ENCODE results near the gene SUGCT.

Gene SUGCT

GRCh38 chr7:40544221-40544723 lies 409.5 kb downstream of the SUGCT start:
- TF ChIP-seq CTCF (IDR thresholded peaks at IDR 0.05): no peak

- TF ChIP-seq CTCF (IDR thresholded peaks at IDR 0.05): no peak
Measured at GRCh38 chr7:40544871-40545303, 410.1 kb downstream of the SUGCT start.

DNA sequence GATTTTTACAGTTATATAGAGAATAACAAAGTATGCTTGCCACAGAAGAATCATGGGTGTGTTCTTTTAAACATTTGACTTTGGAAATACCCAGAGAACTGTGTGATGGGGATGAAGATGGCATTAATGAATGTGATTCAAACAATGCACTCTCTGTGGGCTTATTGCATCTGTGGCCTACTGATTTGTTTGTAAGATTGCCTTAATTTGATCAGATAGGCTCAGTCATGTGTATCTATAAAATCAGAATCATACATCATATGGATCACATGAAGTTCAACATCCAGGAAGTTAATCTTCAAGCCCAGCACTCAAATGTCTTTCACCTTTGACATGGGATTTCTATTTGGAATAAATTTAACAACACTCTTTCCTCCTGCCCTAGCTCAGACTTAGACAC lies 410.9 kb downstream of the SUGCT start:
- no peak for TF ChIP-seq CTCF (IDR thresholded peaks at IDR 0.05)

DNA sequence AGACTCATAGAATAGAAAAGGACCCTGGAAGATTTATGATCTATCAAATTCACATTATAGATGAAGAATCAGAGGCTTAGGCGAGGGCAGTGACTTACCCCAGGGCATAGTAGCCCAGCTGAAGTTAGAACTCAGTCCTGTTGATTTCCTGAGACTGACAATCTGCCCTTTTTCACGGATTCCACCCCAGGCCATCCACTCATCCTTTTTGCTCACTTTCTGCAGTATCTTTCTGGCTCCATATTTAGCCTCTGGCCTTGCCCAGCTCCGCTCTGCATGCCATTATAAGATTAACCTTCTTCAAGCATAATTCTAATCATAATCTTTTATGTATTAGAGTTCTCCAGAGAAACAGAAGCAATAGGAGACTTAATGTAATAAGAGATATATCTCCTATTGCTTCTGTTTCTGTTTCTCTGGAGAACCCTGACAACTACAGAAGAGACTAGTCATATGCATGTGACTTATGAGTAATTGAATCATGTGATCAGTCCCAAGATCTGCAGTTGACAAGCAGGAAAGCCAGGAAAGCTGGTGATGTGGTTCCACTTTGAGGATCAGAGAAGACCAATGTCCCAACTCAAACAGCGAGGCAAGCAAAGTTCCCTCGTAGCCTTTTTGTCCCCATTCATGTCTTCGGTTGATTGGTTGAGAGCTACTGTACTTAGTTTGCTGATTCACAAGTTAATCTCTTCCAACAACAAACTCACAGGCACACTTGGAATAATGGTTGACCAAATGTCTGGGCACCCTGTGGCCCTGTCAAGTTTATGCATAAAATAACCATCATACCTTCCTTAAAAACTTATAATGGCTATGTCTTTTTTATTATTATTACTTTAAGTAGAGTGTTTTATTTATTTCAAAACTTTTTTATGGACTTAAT lies 412.1 kb downstream of the SUGCT start:
- TF ChIP-seq CTCF (IDR thresholded peaks at IDR 0.05): no peak

DNA sequence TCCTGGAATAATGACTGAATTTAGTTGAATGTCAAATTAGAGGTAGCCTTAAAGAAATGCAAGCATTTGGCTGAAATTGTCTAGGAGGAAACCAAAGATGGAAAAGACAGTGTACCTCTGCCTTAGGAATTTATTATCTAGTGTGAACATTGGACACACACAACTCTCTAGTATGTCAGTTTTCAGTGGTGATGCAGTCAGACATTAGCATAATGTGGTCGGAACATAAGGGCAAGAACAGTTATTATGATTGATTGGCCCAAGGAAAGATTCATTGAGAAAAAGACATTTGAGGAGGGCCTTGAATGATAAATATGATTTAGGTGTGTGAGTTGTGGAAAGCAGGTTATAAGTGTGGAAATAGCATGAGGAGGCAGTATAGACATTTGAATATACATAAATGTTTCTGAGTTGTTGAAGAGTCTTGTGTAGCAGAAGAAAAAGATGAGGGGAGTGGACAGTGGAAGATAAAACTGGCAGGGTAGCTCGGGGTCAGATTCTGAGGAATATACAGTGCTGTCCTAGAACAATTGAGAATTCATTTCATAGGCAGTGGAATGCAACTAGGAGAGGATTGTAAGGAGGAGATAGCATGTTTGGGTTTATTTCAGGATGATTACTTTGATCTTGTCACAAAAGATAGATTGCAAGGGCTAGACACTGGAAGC lies 414.7 kb downstream of the SUGCT start:
- no peak for TF ChIP-seq CTCF (IDR thresholded peaks at IDR 0.05)

GRCh38 chr7:40551685-40552576 lies 417.1 kb downstream of the SUGCT start:
- TF ChIP-seq CTCF (IDR thresholded peaks at IDR 0.05): no peak

DNA sequence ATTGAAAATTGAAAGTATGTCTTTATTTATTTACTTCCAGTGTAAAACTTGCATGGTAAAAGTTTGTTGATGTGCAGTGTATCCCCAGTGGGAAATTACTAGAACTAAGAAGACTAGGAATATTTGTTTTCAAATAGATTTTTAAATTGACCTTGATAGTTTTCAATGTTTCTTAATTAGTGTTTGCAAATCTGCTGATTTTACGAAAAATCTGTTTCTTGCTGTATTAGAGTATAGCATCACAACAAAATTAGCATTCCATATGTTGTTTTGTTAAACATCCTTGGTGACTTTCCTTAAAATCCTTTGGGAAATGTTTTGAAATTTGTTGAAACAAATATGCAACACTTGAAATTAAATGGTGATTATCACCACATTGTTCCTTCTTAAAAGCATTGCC lies 425.9 kb downstream of the SUGCT start:
- TF ChIP-seq CTCF (IDR thresholded peaks at IDR 0.05): no peak
